Smooth muscle cell of trachea (primary cell): ENCODE data around the gene RSPH3. TPM values are rescaled to one million over a fixed set of nuclear protein-coding genes. Genes with fewer than 3 reads are reported as not detected.

Experiments used
- total RNA-seq: library from RNA; depleted of rRNA; stranded (reverse); fragments of >200 nt; gene quantifications from 2 replicates; pipeline ENCODE4 v1.2.1, GENCODE V29; 2014

RSPH3 gene
- 5.2 and 6.0 TPM in 2 replicates for total RNA-seq

GRCh38 chr6:158999666-159000403 is at the start of gene RSPH3:
RSPH3 (minus strand) TSS chr6:159000202; CDS start chr6:158999550, 652 bp downstream.

GRCh38 chr6:159044899-159045727 is 45.1 kb upstream of the RSPH3 start, which contains the start of gene TAGAP:
TAGAP (minus strand) TSS chr6:159044991; CDS start chr6:159044146, 845 bp downstream.

Other genes starting within 250 kb of the RSPH3 start
- gene EZR, start 180.8 kb downstream of the RSPH3 start, total RNA-seq = 62.2 and 86.1 TPM in 2 replicates
- gene TAGAP, start 44.8 kb upstream of the RSPH3 start, total RNA-seq = not detected in 2 replicates
- gene FNDC1, start 169.2 kb upstream of the RSPH3 start, total RNA-seq = 0.17 TPM in 1 of 2 replicates, not detected in the other